PFSK-1 (cell line): ENCODE measurements around the gene SYT6.

Experiments used
- FOXP2 ChIP-seq: optimal IDR thresholded peaks from 2 replicates; pipeline ENCODE3; 2011; ENCODE audit warnings: borderline replicate concordance, control low read depth, inconsistent platforms; ENCODE audit not compliant: insufficient read depth; ENCODE audit errors: extremely low read length, extremely low read depth
- POLR2AphosphoS5 ChIP-seq: IDR thresholded peaks from 2 replicates; pipeline ENCODE4 v1.6.1; 2012; ENCODE audit warnings: low read depth, mild to moderate bottlenecking, control low read depth, low read length, moderate library complexity
- TF ChIP-seq, protein P1 (sequence below), 2 experiments: IDR thresholded peaks; 2 replicates each; pipeline versions ENCODE4 v1.6.1 to v1.8.0; 2011 to 2012; ENCODE audit warnings: low read depth in 2 of 2, low read length in 2 of 2, control low read depth in 1 of 2, inconsistent platforms in 1 of 2, mild to moderate bottlenecking in 1 of 2, moderate library complexity in 1 of 2; ENCODE audit not compliant: insufficient read depth in 1 of 2

DNA sequence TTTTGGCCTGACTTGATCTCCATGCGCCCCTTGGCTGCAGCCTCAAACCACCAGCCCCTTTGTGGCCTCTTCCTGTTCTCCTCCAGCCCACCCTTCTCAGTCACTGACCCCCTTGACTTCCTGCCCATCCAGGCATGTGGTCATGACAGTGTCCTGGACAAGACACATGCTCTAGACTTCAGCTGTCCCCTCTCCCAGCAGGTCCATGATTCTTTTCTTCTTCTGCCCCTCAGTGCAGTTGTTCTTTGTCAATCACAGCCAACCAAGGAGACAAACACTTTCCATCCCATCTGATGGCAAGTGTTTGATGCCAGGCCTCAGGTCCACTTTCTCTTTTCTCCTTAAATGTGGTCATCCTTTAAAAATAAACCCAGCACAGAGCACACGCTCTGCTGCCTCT, 49.7 kb downstream of the SYT6 start:
- no peak for TF ChIP-seq POLR2AphosphoS5
- TF ChIP-seq, protein P1, sequence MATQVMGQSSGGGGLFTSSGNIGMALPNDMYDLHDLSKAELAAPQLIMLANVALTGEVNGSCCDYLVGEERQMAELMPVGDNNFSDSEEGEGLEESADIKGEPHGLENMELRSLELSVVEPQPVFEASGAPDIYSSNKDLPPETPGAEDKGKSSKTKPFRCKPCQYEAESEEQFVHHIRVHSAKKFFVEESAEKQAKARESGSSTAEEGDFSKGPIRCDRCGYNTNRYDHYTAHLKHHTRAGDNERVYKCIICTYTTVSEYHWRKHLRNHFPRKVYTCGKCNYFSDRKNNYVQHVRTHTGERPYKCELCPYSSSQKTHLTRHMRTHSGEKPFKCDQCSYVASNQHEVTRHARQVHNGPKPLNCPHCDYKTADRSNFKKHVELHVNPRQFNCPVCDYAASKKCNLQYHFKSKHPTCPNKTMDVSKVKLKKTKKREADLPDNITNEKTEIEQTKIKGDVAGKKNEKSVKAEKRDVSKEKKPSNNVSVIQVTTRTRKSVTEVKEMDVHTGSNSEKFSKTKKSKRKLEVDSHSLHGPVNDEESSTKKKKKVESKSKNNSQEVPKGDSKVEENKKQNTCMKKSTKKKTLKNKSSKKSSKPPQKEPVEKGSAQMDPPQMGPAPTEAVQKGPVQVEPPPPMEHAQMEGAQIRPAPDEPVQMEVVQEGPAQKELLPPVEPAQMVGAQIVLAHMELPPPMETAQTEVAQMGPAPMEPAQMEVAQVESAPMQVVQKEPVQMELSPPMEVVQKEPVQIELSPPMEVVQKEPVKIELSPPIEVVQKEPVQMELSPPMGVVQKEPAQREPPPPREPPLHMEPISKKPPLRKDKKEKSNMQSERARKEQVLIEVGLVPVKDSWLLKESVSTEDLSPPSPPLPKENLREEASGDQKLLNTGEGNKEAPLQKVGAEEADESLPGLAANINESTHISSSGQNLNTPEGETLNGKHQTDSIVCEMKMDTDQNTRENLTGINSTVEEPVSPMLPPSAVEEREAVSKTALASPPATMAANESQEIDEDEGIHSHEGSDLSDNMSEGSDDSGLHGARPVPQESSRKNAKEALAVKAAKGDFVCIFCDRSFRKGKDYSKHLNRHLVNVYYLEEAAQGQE (IDR thresholded peaks at IDR 0.05; ENCODE audit: insufficient read depth in 1 of 2, low read depth in 2 of 2, low read length in 2 of 2) = no peak
- no peak for TF ChIP-seq FOXP2
